GM23248 (cell line): ENCODE data around the gene HEXA. TPM values are rescaled to one million over a fixed set of nuclear protein-coding genes. Genes with fewer than 3 reads are reported as not detected.
"Not testable (repeated sequence)": the region's sequence is repeated elsewhere in the genome, so short reads cannot be mapped to it uniquely, and the experiment has no call there.

Experiments used
- DNase-seq: peaks from one replicate; pipeline ENCODE4 v3.0.0-alpha.2; 2015
- H2AFZ ChIP-seq: fragments of 200-600 bp; sonication (generic); 2 replicates; pipeline ENCODE4 v1.6.1; 2016; ENCODE audit warnings: antibody characterized with exemption
- H3F3A ChIP-seq: fragments of 200-600 bp; sonication (generic); 2 replicates; pipeline ENCODE4 v1.6.1; 2016; ENCODE audit warnings: mild to moderate bottlenecking, antibody characterized with exemption, mixed run types; ENCODE audit not compliant: insufficient read depth
- H3K27ac ChIP-seq: fragments of 200-600 bp; sonication (generic); 2 replicates; pipeline ENCODE4 v1.5.1; 2016; ENCODE audit warnings: mild to moderate bottlenecking
- H3K27me3 ChIP-seq: fragments of 200-600 bp; sonication (generic); replicated peaks from 2 replicates; pipeline ENCODE4 v1.6.1; 2016; ENCODE audit warnings: mild to moderate bottlenecking; ENCODE audit not compliant: insufficient read depth
- H3K36me3 ChIP-seq: fragments of 200-600 bp; sonication (generic); 2 replicates; pipeline ENCODE4 v1.6.1; 2016; ENCODE audit warnings: low read depth, mild to moderate bottlenecking
- H3K4me1 ChIP-seq: fragments of 200-600 bp; sonication (generic); 2 replicates; pipeline ENCODE4 v1.6.1; 2016; ENCODE audit warnings: mild to moderate bottlenecking; ENCODE audit not compliant: insufficient read depth
- H3K4me2 ChIP-seq: fragments of 200-600 bp; sonication (generic); one replicate; pipeline ENCODE4 v1.6.1; 2016; ENCODE audit warnings: mild to moderate bottlenecking; ENCODE audit not compliant: unreplicated experiment
- H3K4me3 ChIP-seq: fragments of 200-600 bp; sonication (generic); 2 replicates; pipeline ENCODE4 v1.5.1; 2016; ENCODE audit warnings: mild to moderate bottlenecking
- H3K79me2 ChIP-seq: fragments of 200-600 bp; sonication (generic); 2 replicates; pipeline ENCODE4 v1.6.1; 2016; ENCODE audit warnings: mild to moderate bottlenecking; ENCODE audit not compliant: insufficient read depth
- H3K9ac ChIP-seq: fragments of 200-600 bp; sonication (generic); 2 replicates; pipeline ENCODE4 v1.6.1; 2016; ENCODE audit warnings: mild to moderate bottlenecking
- H3K9me2 ChIP-seq: fragments of 200-600 bp; sonication (generic); 2 replicates; pipeline ENCODE4 v1.6.1; 2016; ENCODE audit warnings: mixed run types, mild to moderate bottlenecking, moderate library complexity; ENCODE audit not compliant: insufficient read depth
- H3K9me3 ChIP-seq: fragments of 200-600 bp; sonication (generic); one replicate; pipeline ENCODE4 v1.6.1; 2017; ENCODE audit warnings: low read depth
- H4K20me1 ChIP-seq: fragments of 200-600 bp; sonication (generic); 2 replicates; pipeline ENCODE4 v1.6.0; 2016; ENCODE audit not compliant: insufficient read depth
- EZH2 ChIP-seq: fragments of 200-600 bp; sonication (generic); IDR thresholded peaks from 2 replicates; pipeline ENCODE4 v1.6.1; 2018; ENCODE audit warnings: antibody characterized with exemption, mild to moderate bottlenecking; ENCODE audit not compliant: insufficient read depth, poor library complexity, severe bottlenecking
- EZH2phosphoT487 ChIP-seq: fragments of 200-600 bp; sonication (generic); IDR thresholded peaks from 2 replicates; pipeline ENCODE4 v1.6.1; 2018; ENCODE audit warnings: antibody characterized with exemption, moderate library complexity, mild to moderate bottlenecking, low read depth; ENCODE audit not compliant: insufficient read depth
- WGBS, 2 experiments: methylation state at CpG; one replicate each; pipeline ENCODE4 v1.1.6; 2015 to 2017; ENCODE audit warnings: low lambda C conversion rate in 2 of 2, low coverage in 1 of 2; ENCODE audit errors: missing lambda C conversion rate in 2 of 2; 5-methylcytosine and 5-hydroxymethylcytosine counted together
- in situ Hi-C: fragments of 300-500 bp; cut with MboI; formaldehyde crosslinking; loops from 2 replicates; pipeline ENCODE4 v1.15.0; 2020
- polyA plus RNA-seq: library from polyadenylated mRNA; unstranded; fragments of >200 nt; fragmentation: Nextera tagmentation; extraction: Ambion mirVana; gene quantifications from 2 replicates; pipeline ENCODE4 v1.2.1, GENCODE V29; 2016
- total RNA-seq: library from RNA; depleted of rRNA; stranded (reverse); fragments of >200 nt; shearing (Covaris generic); gene quantifications from 2 replicates; pipeline ENCODE4 v1.2.3, GENCODE V29; 2014

The HEXA gene
- total and polyA plus RNA-seq, 2 experiments from 2014 or later = 162 to 190 TPM

GRCh38 chr15:72415304-72415703 lies 39.5 kb upstream of the HEXA start:
- Histone ChIP-seq H2AFZ (no peak overlapping the region), H3K9me2 (no peaks in the 10 kb centered on the region), H3K9ac (no peak overlapping the region), H3F3A (no peaks in the 10 kb centered on the region), H3K9me3 (no peaks in the 10 kb centered on the region), H4K20me1 (no peaks in the 10 kb centered on the region), H3K79me2 (no peaks in the 10 kb centered on the region), H3K4me3 (no peak overlapping the region), H3K27ac (no peak overlapping the region), H3K27me3 (peaks cover 17% of the 10 kb centered on the region; the same call in 1 of the 2 replicates), H3K4me2 (no peak overlapping the region), H3K4me1 (no peaks in the 10 kb centered on the region), H3K36me3 (no peaks in the 10 kb centered on the region)
- TF ChIP-seq EZH2 (no peak), EZH2phosphoT487 (no peak)
- DNase-seq = no peak
- in situ Hi-C loops = no loop called here
- WGBS, 2 experiments = 15 to 32% methylated on average over 2 of the region's 2 CpGs

- H4K20me1 ChIP-seq, H2AFZ ChIP-seq, H3K79me2 ChIP-seq, H3K27ac ChIP-seq, H3K4me3 ChIP-seq, in situ Hi-C loops, H3K4me1 ChIP-seq, H3K9me2 ChIP-seq, H3K9me3 ChIP-seq, H3F3A ChIP-seq, H3K36me3 ChIP-seq, DNase-seq, H3K4me2 ChIP-seq, H3K9ac ChIP-seq: not testable (repeated sequence)
- H3K27me3 ChIP-seq = peaks cover 24% of the 10 kb centered on the region
- WGBS, 2 experiments = 58 to 66% methylated on average over 3 of the region's 3 CpGs
Measured at GRCh38 chr15:72413337-72413736, 37.5 kb upstream of the HEXA start.

GRCh38 chr15:72411544-72411943 lies 35.7 kb upstream of the HEXA start:
- TF ChIP-seq EZH2phosphoT487 (no peak), EZH2 (no peak)
- in situ Hi-C loops = no loop called here
- no peaks in the 10 kb centered on the region for H3F3A ChIP-seq
- H3K4me3 ChIP-seq = no peak overlapping the region
- 2 to 8% methylated on average over 1 of the region's 1 CpG for WGBS, 2 experiments
- H3K9ac ChIP-seq = no peak overlapping the region
- H3K36me3 ChIP-seq = no peaks in the 10 kb centered on the region
- H3K79me2 ChIP-seq = no peaks in the 10 kb centered on the region
- no peaks in the 10 kb centered on the region for H4K20me1 ChIP-seq
- H3K4me2 ChIP-seq = no peak overlapping the region
- H2AFZ ChIP-seq = no peak overlapping the region
- H3K27ac ChIP-seq = no peak overlapping the region
- H3K27me3 ChIP-seq = peaks cover 31% of the 10 kb centered on the region
- H3K4me1 ChIP-seq = no peaks in the 10 kb centered on the region
- no peak for DNase-seq
- no peaks in the 10 kb centered on the region for H3K9me2 ChIP-seq
- no peaks in the 10 kb centered on the region for H3K9me3 ChIP-seq

- 42 to 49% methylated on average over 5 of the region's 5 CpGs for WGBS, 2 experiments
- in situ Hi-C loops = no loop called here
- Histone ChIP-seq H3K9me3 (no peaks in the 10 kb centered on the region), H3K27me3 (peaks cover 31% of the 10 kb centered on the region), H3K4me2 (no peak overlapping the region), H3K9me2 (no peaks in the 10 kb centered on the region), H4K20me1 (no peaks in the 10 kb centered on the region), H3K27ac (no peak overlapping the region), H3K9ac (no peak overlapping the region), H3F3A (no peaks in the 10 kb centered on the region), H3K79me2 (no peaks in the 10 kb centered on the region), H3K4me3 (no peak overlapping the region), H3K36me3 (no peaks in the 10 kb centered on the region), H3K4me1 (no peaks in the 10 kb centered on the region), H2AFZ (no peak overlapping the region)
- no peak for DNase-seq
- TF ChIP-seq EZH2phosphoT487 (no peak), EZH2 (no peak)
Measured at GRCh38 chr15:72411111-72411510, 35.3 kb upstream of the HEXA start.

GRCh38 chr15:72406936-72407335 lies 31.1 kb upstream of the HEXA start:
- DNase-seq = no peak
- H4K20me1 ChIP-seq = no peaks in the 10 kb centered on the region
- no peak overlapping the region for H3K9ac ChIP-seq
- no peak overlapping the region for H3K4me2 ChIP-seq
- WGBS, 2 experiments = 45 to 49% methylated on average over 3 of the region's 3 CpGs
- H3K4me3 ChIP-seq = no peak overlapping the region
- no peak overlapping the region for H3K27ac ChIP-seq
- H3K9me3 ChIP-seq = no peaks in the 10 kb centered on the region
- peaks cover 66% of the 10 kb centered on the region for H3K27me3 ChIP-seq
- no peak overlapping the region for H2AFZ ChIP-seq
- no peaks in the 10 kb centered on the region for H3K79me2 ChIP-seq
- in situ Hi-C loops = no loop called here
- H3K9me2 ChIP-seq = no peaks in the 10 kb centered on the region
- TF ChIP-seq EZH2 (no peak), EZH2phosphoT487 (no peak)
- H3F3A ChIP-seq = no peaks in the 10 kb centered on the region
- H3K36me3 ChIP-seq = no peaks in the 10 kb centered on the region
- no peaks in the 10 kb centered on the region for H3K4me1 ChIP-seq
